Right lobe of liver (tissue), 4 donors: ENCODE measurements around the gene CALHM2.

Experiments used
- CTCF ChIP-seq, 4 donors: fragments of 200-600 bp in 3 of 4; fragments of 450-650 bp in 1 of 4; IDR thresholded peaks; one replicate each; pipeline versions ENCODE4 v1.5.1 to v1.8.0; 2016 to 2022; ENCODE audit warnings: antibody characterized with exemption in 4 of 4, mild to moderate bottlenecking in 2 of 4
- POLR2A ChIP-seq: fragments of 450-650 bp; IDR thresholded peaks from one replicate; pipeline ENCODE4 v1.6.1; 2017; ENCODE audit warnings: antibody characterized with exemption, mild to moderate bottlenecking
- donor health status: DM: no; HTN: no; CAD: no.
- donor health status: DM: no; HTN: no; CAD: no.
- donor health status: DM: no; HTN: yes; CAD: no.

- TF ChIP-seq POLR2A (no peak), CTCF (IDR thresholded peaks at IDR 0.05) (no peak)
Measured at GRCh38 chr10:103431902-103432301, 20.3 kb downstream of the CALHM2 start.
